T-cell (primary cell): Measurements from ENCODE around the gene CAMK2D. TPM values are rescaled to one million over a fixed set of nuclear protein-coding genes. Genes with fewer than 3 reads are reported as not detected.

ENCODE experiments used
- ATAC-seq, 4 experiments: fragments of 200-7000 bp in 3 of 4; fragments of 150-1000 bp in 1 of 4; cut with Tn5 transposase; replicated peaks in 1 of 4; 1 replicate in 3 of 4; 2 replicates in 1 of 4; pipeline ENCODE4 v1.10.0; 2021; ENCODE audit warnings: moderate library complexity in 3 of 4, mild to moderate bottlenecking in 2 of 4, moderate number of reproducible peaks in 1 of 4
- CTCF ChIA-PET, 2 donors: fragments of 300-600 bp; sonication (Branson Sonifier 250); formaldehyde crosslinking; loops; one replicate each; lab custom pipeline; 2022; ENCODE audit warnings: antibody characterized with exemption in 2 of 2; lab: Charles Lee
- POLR2A ChIA-PET, 2 donors: fragments of 300-600 bp; sonication (Branson Sonifier 250); formaldehyde crosslinking; loops; one replicate each; lab custom pipeline; 2022; ENCODE audit warnings: antibody characterized with exemption in 2 of 2; lab: Charles Lee
- DNase-seq, 35 experiments: peaks; one replicate each; pipeline versions ENCODE4 v3.0.0 to v3.0.0-alpha.2; 2013 to 2023
- H3K27ac ChIP-seq: one replicate; pipeline ENCODE4 v1.5.1; 2013; ENCODE audit warnings: low read length
- H3K27me3 ChIP-seq, 2 experiments: replicated peaks in 1 of 2; 1 replicate in 1 of 2; 2 replicates in 1 of 2; pipeline versions ENCODE4 v1.6.1 to v1.7.0; 2013; ENCODE audit warnings: low read length in 1 of 2, mixed read lengths in 1 of 2; ENCODE audit not compliant: control insufficient read depth in 2 of 2, insufficient read depth in 2 of 2; ENCODE audit errors: extremely low read depth in 1 of 2
- H3K36me3 ChIP-seq, 2 donors: 1 replicate in 1 of 2; 2 replicates in 1 of 2; pipeline versions ENCODE4 v1.6.1 to v1.7.0; 2013; ENCODE audit warnings: low read length in 1 of 2; ENCODE audit not compliant: control insufficient read depth in 2 of 2, insufficient read depth in 1 of 2; ENCODE audit errors: extremely low read depth in 1 of 2
- H3K4me1 ChIP-seq, 2 experiments: 1 replicate in 1 of 2; 2 replicates in 1 of 2; pipeline versions ENCODE4 v1.6.1 to v1.7.0; 2013; ENCODE audit warnings: low read length in 2 of 2, mixed read lengths in 1 of 2; ENCODE audit not compliant: insufficient read depth in 2 of 2, control insufficient read depth in 1 of 2; ENCODE audit errors: extremely low read depth in 1 of 2
- H3K4me3 ChIP-seq, 2 donors: 1 replicate in 1 of 2; 2 replicates in 1 of 2; pipeline versions ENCODE4 v1.5.1 to v1.7.0; 2013; ENCODE audit warnings: mild to moderate bottlenecking in 2 of 2, low read length in 1 of 2, moderate library complexity in 1 of 2; ENCODE audit not compliant: control insufficient read depth in 1 of 2; ENCODE audit errors: extremely low read depth in 1 of 2
- H3K9me3 ChIP-seq: 2 replicates; pipeline ENCODE4 v1.7.0; 2013
- H3K27ac Mint-ChIP-seq, 2 donors: one replicate each; pipeline ENCODE4 v1.8.0; 2020 to 2021; ENCODE audit warnings: mild to moderate bottlenecking in 2 of 2, mixed read lengths in 2 of 2
- H3K27me3 Mint-ChIP-seq, 2 donors: one replicate each; pipeline ENCODE4 v1.8.0; 2021 to 2022; ENCODE audit warnings: mixed read lengths in 2 of 2
- H3K36me3 Mint-ChIP-seq: one replicate; pipeline ENCODE4 v1.8.0; 2021; ENCODE audit warnings: mixed read lengths
- H3K4me1 Mint-ChIP-seq, 3 donors: one replicate each; pipeline ENCODE4 v1.8.0; 2020 to 2022; ENCODE audit warnings: mixed read lengths in 3 of 3, mild to moderate bottlenecking in 1 of 3
- H3K4me3 Mint-ChIP-seq, 3 donors: one replicate each; pipeline ENCODE4 v1.8.0; 2020 to 2022; ENCODE audit warnings: mild to moderate bottlenecking in 3 of 3, mixed read lengths in 3 of 3, moderate library complexity in 3 of 3
- H3K9me3 Mint-ChIP-seq, 3 donors: one replicate each; pipeline ENCODE4 v1.8.0; 2020 to 2022; ENCODE audit warnings: mixed read lengths in 3 of 3
- WGBS: methylation state at CpG from one replicate; pipeline ENCODE4 v1.1.5; 2013; ENCODE audit warnings: missing lambda C conversion rate; ENCODE audit not compliant: insufficient coverage; 5-methylcytosine and 5-hydroxymethylcytosine counted together
- total RNA-seq, 35 experiments: library from RNA in 6 of 35; stranded (reverse) in 6 of 35; fragments of 120-200 nt in 1 of 35; gene quantifications; one replicate each; pipeline versions ENCODE4 v1.2.1 to v1.2.4 and lab custom pipeline; 2013 to 2026

Gene CAMK2D
- total RNA-seq, 5 donors from 2014 or later (not counting 1 experiment from before 2014, with no cell fraction given) = 30.9 to 36.2 (median 35.4) TPM

- H3K36me3 ChIP-seq = no peaks in the 10 kb centered on the region
- ChIA-PET POLR2A (no interaction called here), CTCF (no interaction called here)
- H3K27me3 ChIP-seq = peaks cover 0 to 3% of the 10 kb centered on the region in 2 experiments
- peaks cover 0 to 2% of the 10 kb centered on the region in 2 experiments for H3K4me1 ChIP-seq
- no peak overlapping the region for H3K4me3 ChIP-seq
- H3K27ac Mint-ChIP-seq = no peak overlapping the region
- H3K27ac ChIP-seq = no peak overlapping the region
- no peak overlapping the region for H3K4me3 Mint-ChIP-seq
- no peaks in the 10 kb centered on the region for H3K36me3 Mint-ChIP-seq
- peaks cover 0 to 9% (median 7%) of the 10 kb centered on the region in 3 donors for H3K4me1 Mint-ChIP-seq
- H3K9me3 Mint-ChIP-seq = peaks cover 0 to 3% (median 0%) of the 10 kb centered on the region in 3 donors
- H3K27me3 Mint-ChIP-seq = no peaks in the 10 kb centered on the region
- DNase-seq (peak in 1 of 35 experiments; percentile 59), ATAC-seq (peak in 1 of 4 experiments; percentile 35)
- WGBS = 20% methylated on average over 1 of the region's 2 CpGs
- no peaks in the 10 kb centered on the region for H3K9me3 ChIP-seq
Observed at GRCh38 chr4:113781439-113782040, 20.0 kb upstream of the CAMK2D start.

GRCh38 chr4:113776679-113777078, 15.1 kb upstream of the CAMK2D start:
- CTCF ChIA-PET = interaction anchor here in 1 of 2 donors (0.7 kb wide), 1 partner anchor 1456 kb away, joined by 3 read pairs; no protein-coding TSS in a partner anchor
- Mint-ChIP-seq H3K4me3 (no peak overlapping the region), H3K9me3 (no peaks in the 10 kb centered on the region), H3K4me1 (peaks cover 9 to 20% (median 12%) of the 10 kb centered on the region in 3 donors), H3K27me3 (no peaks in the 10 kb centered on the region), H3K27ac (no peak overlapping the region), H3K36me3 (no peaks in the 10 kb centered on the region)
- Histone ChIP-seq H3K27ac (no peak overlapping the region), H3K27me3 (peaks cover 0 to 3% of the 10 kb centered on the region in 2 experiments), H3K9me3 (no peaks in the 10 kb centered on the region), H3K4me1 (peaks cover 0 to 3% of the 10 kb centered on the region in 2 experiments), H3K36me3 (no peaks in the 10 kb centered on the region), H3K4me3 (no peak overlapping the region)
- no peak for ATAC-seq
- no peak for DNase-seq
- 95% methylated on average over 7 of the region's 11 CpGs for WGBS
- POLR2A ChIA-PET = no interaction called here

- POLR2A ChIA-PET = no interaction called here
- H3K27me3 Mint-ChIP-seq = no peaks in the 10 kb centered on the region
- H3K27ac Mint-ChIP-seq = no peak overlapping the region
- peaks cover 0 to 3% of the 10 kb centered on the region in 2 experiments for H3K27me3 ChIP-seq
- H3K27ac ChIP-seq = no peak overlapping the region
- no peaks in the 10 kb centered on the region for H3K36me3 ChIP-seq
- peaks cover 0 to 3% of the 10 kb centered on the region in 2 experiments for H3K4me1 ChIP-seq
- CTCF ChIA-PET = interaction anchor here in 1 of 2 donors (0.5 to 0.7 kb wide), 2 partner anchors 63 to 1456 kb away, joined by 3 read pairs; no protein-coding TSS in a partner anchor
- no peak for ATAC-seq
- H3K9me3 ChIP-seq = no peaks in the 10 kb centered on the region
- H3K9me3 Mint-ChIP-seq = no peaks in the 10 kb centered on the region
- H3K36me3 Mint-ChIP-seq = no peaks in the 10 kb centered on the region
- H3K4me3 ChIP-seq = no peak overlapping the region
- peaks cover 9 to 20% (median 10%) of the 10 kb centered on the region in 3 donors for H3K4me1 Mint-ChIP-seq
- H3K4me3 Mint-ChIP-seq = no peak overlapping the region
- DNase-seq = no peak
- WGBS = 60% methylated on average over 1 of the region's 4 CpGs
Observed at GRCh38 chr4:113776016-113776415, 14.5 kb upstream of the CAMK2D start.

- H3K9me3 Mint-ChIP-seq = no peaks in the 10 kb centered on the region
- no CpG with 5 or more reads among the region's 3 CpGs for WGBS
- Histone ChIP-seq H3K4me1 (peaks cover 0 to 3% of the 10 kb centered on the region in 2 experiments), H3K27ac (no peak overlapping the region), H3K36me3 (no peaks in the 10 kb centered on the region), H3K9me3 (no peaks in the 10 kb centered on the region), H3K27me3 (no peaks in the 10 kb centered on the region), H3K4me3 (no peak overlapping the region)
- H3K27me3 Mint-ChIP-seq = no peaks in the 10 kb centered on the region
- POLR2A ChIA-PET = no interaction called here
- no peak overlapping the region for H3K27ac Mint-ChIP-seq
- H3K4me3 Mint-ChIP-seq = peak overlapping the region in 1 of 3 donors; percentile 75
- DNase-seq = no peak
- CTCF ChIA-PET = interaction anchor here in 1 of 2 donors (1.2 kb wide), 1 partner anchor 11 kb away, joined by 3 read pairs; no protein-coding TSS in a partner anchor
- ATAC-seq = no peak
- H3K36me3 Mint-ChIP-seq = no peaks in the 10 kb centered on the region
- peaks cover 9 to 20% (median 10%) of the 10 kb centered on the region in 3 donors for H3K4me1 Mint-ChIP-seq
Observed at GRCh38 chr4:113773756-113774155, 12.2 kb upstream of the CAMK2D start.

GRCh38 chr4:113773014-113773413, 11.5 kb upstream of the CAMK2D start:
- Histone ChIP-seq H3K9me3 (no peaks in the 10 kb centered on the region), H3K4me1 (peaks cover 0 to 3% of the 10 kb centered on the region in 2 experiments), H3K27ac (no peak overlapping the region), H3K27me3 (no peaks in the 10 kb centered on the region), H3K36me3 (no peaks in the 10 kb centered on the region), H3K4me3 (no peak overlapping the region)
- ATAC-seq (peak in 3 of 4 experiments; percentile 27 to 69 (median 60)), DNase-seq (peak in 9 of 35 experiments; percentile 0 to 14 (median 7))
- H3K9me3 Mint-ChIP-seq = no peaks in the 10 kb centered on the region
- peaks cover 9 to 20% (median 10%) of the 10 kb centered on the region in 3 donors for H3K4me1 Mint-ChIP-seq
- ChIA-PET POLR2A (no interaction called here), CTCF (interaction anchor here in 1 of 2 donors (1.2 kb wide), 1 partner anchor 12 kb away, joined by 3 read pairs; no protein-coding TSS in a partner anchor)
- WGBS = 33% methylated on average over 12 of the region's 14 CpGs
- no peaks in the 10 kb centered on the region for H3K36me3 Mint-ChIP-seq
- peak overlapping the region; percentile 76 for H3K27ac Mint-ChIP-seq
- peak overlapping the region; percentile 43 to 75 (median 57) for H3K4me3 Mint-ChIP-seq
- H3K27me3 Mint-ChIP-seq = no peaks in the 10 kb centered on the region

GRCh38 chr4:113772319-113772718, 10.8 kb upstream of the CAMK2D start:
- Histone ChIP-seq H3K36me3 (no peaks in the 10 kb centered on the region), H3K9me3 (no peaks in the 10 kb centered on the region), H3K4me3 (no peak overlapping the region), H3K27me3 (no peaks in the 10 kb centered on the region), H3K4me1 (peaks cover 0 to 3% of the 10 kb centered on the region in 2 experiments), H3K27ac (no peak overlapping the region)
- Mint-ChIP-seq H3K27me3 (no peaks in the 10 kb centered on the region), H3K36me3 (no peaks in the 10 kb centered on the region), H3K9me3 (no peaks in the 10 kb centered on the region), H3K27ac (no peak overlapping the region), H3K4me1 (peaks cover 9 to 20% (median 12%) of the 10 kb centered on the region in 3 donors), H3K4me3 (no peak overlapping the region)
- ATAC-seq = no peak
- CTCF ChIA-PET = interaction anchor here in 1 of 2 donors (0.6 kb wide), 1 partner anchor 99 kb away, joined by 3 read pairs; no protein-coding TSS in a partner anchor
- POLR2A ChIA-PET = no interaction called here
- WGBS = 96% methylated on average over 13 of the region's 22 CpGs
- DNase-seq = no peak
